Sigmoid colon (tissue), 7 donors: ENCODE measurements around the gene DPF3. TPM values are rescaled to one million over a fixed set of nuclear protein-coding genes. Genes with fewer than 3 reads are reported as not detected.

Experiments used
- DNase-seq: peaks from one replicate; pipeline ENCODE4 v3.0.0-alpha.2; 2019
- H3K27ac ChIP-seq, 4 donors: fragments of 200-600 bp; sonication (generic); one replicate each; pipeline ENCODE4 v1.5.1; 2016 to 2019; ENCODE audit warnings: mild to moderate bottlenecking in 1 of 4
- H3K27me3 ChIP-seq, 3 donors: fragments of 200-600 bp; sonication (generic); one replicate each; pipeline ENCODE4 v1.5.1; 2019; ENCODE audit warnings: mild to moderate bottlenecking in 1 of 3
- H3K36me3 ChIP-seq, 4 donors: fragments of 200-600 bp; sonication (generic); one replicate each; pipeline ENCODE4 v1.5.1; 2016 to 2019
- H3K4me1 ChIP-seq, 4 donors: fragments of 200-600 bp; sonication (generic); one replicate each; pipeline ENCODE4 v1.5.1; 2017 to 2019
- H3K4me3 ChIP-seq, 4 donors: fragments of 200-600 bp; sonication (generic); one replicate each; pipeline ENCODE4 v1.5.1; 2017 to 2019; ENCODE audit warnings: mild to moderate bottlenecking in 2 of 4, moderate library complexity in 1 of 4
- H3K9me3 ChIP-seq, 4 donors: fragments of 200-600 bp in 3 of 4; sonication (generic) in 3 of 4; one replicate each; pipeline versions ENCODE4 v1.5.1 to v1.6.1; 2013 to 2019
- EP300 ChIP-seq, 4 donors: sonication (generic); formaldehyde crosslinking; IDR thresholded peaks; one replicate each; pipeline ENCODE4 v1.6.1; 2017; ENCODE audit warnings: antibody characterized with exemption in 4 of 4
- POLR2A ChIP-seq, 2 donors: fragments of 450-650 bp; IDR thresholded peaks; one replicate each; pipeline ENCODE4 v1.6.1; 2016; ENCODE audit warnings: antibody characterized with exemption in 2 of 2, mild to moderate bottlenecking in 2 of 2, moderate library complexity in 2 of 2
- POLR2AphosphoS5 ChIP-seq, 4 donors: sonication (generic); formaldehyde crosslinking; IDR thresholded peaks; one replicate each; pipeline ENCODE4 v1.6.1; 2017; ENCODE audit warnings: antibody characterized with exemption in 4 of 4
- WGBS, 2 donors: extraction: QIAGEN DNeasy Blood & Tissue Kit; methylation state at CpG; one replicate each; pipeline ENCODE4 v1.1.7; 2013; 5-methylcytosine and 5-hydroxymethylcytosine counted together
- intact Hi-C: fragments of 100-400 bp; cut with DNase I; formaldehyde crosslinking; loops from one replicate; pipeline ENCODE4 v1.15.1; 2023
- polyA plus RNA-seq, 3 donors: library from polyadenylated mRNA; stranded (reverse); fragments of 200-250 nt; gene quantifications; one replicate each; pipeline ENCODE4 v1.2.3, GENCODE V29; 2013
- total RNA-seq, 4 donors: library from RNA; depleted of rRNA; stranded (reverse); fragments of >200 nt; gene quantifications; one replicate each; pipeline ENCODE4 v1.1.0, GENCODE V29; 2016
- TF ChIP-seq, protein P1 (sequence below), 4 experiments: fragments of 450-650 bp in 3 of 4; fragments of 200-600 bp in 1 of 4; IDR thresholded peaks; one replicate each; pipeline ENCODE4 v1.5.1; 2016 to 2019; ENCODE audit warnings: antibody characterized with exemption in 4 of 4, mild to moderate bottlenecking in 3 of 4, moderate library complexity in 2 of 4
- donor health status: healthy with polysubstance abuse.
- donor health status: Bipolar disorder and iron deficiency.
- donor health status: healthy.

Gene DPF3
- total and polyA plus RNA-seq, 7 donors: 0.28 to 4.5 (median 2.3) TPM

GRCh38 chr14:72737560-72737943 lies 156.3 kb downstream of the DPF3 start:
- Histone ChIP-seq H3K4me3 (no peak overlapping the region), H3K36me3 (no peaks in the 10 kb centered on the region), H3K27me3 (no peaks in the 10 kb centered on the region), H3K9me3 (no peaks in the 10 kb centered on the region), H3K27ac (no peak overlapping the region), H3K4me1 (no peaks in the 10 kb centered on the region)
- WGBS, 2 donors: 89 to 93% methylated on average over 6 of the region's 6 CpGs
- TF ChIP-seq POLR2A (IDR thresholded peaks at IDR 0.05) (no peak), EP300 (IDR thresholded peaks at IDR 0.05) (no peak)
- TF ChIP-seq, protein P1, sequence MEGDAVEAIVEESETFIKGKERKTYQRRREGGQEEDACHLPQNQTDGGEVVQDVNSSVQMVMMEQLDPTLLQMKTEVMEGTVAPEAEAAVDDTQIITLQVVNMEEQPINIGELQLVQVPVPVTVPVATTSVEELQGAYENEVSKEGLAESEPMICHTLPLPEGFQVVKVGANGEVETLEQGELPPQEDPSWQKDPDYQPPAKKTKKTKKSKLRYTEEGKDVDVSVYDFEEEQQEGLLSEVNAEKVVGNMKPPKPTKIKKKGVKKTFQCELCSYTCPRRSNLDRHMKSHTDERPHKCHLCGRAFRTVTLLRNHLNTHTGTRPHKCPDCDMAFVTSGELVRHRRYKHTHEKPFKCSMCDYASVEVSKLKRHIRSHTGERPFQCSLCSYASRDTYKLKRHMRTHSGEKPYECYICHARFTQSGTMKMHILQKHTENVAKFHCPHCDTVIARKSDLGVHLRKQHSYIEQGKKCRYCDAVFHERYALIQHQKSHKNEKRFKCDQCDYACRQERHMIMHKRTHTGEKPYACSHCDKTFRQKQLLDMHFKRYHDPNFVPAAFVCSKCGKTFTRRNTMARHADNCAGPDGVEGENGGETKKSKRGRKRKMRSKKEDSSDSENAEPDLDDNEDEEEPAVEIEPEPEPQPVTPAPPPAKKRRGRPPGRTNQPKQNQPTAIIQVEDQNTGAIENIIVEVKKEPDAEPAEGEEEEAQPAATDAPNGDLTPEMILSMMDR (IDR thresholded peaks at IDR 0.05): no peak
- DNase-seq: no peak
- intact Hi-C loops: no loop called here

GRCh38 chr14:72736786-72737559 lies 156.9 kb downstream of the DPF3 start:
- no peak for TF ChIP-seq EP300 (IDR thresholded peaks at IDR 0.05)
- no peak for TF ChIP-seq POLR2AphosphoS5 (IDR thresholded peaks at IDR 0.05)
- no peak for TF ChIP-seq POLR2A (IDR thresholded peaks at IDR 0.05)
- TF ChIP-seq, protein P1 (IDR thresholded peaks at IDR 0.05): no peak
- Histone ChIP-seq H3K9me3 (no peaks in the 10 kb centered on the region), H3K27me3 (no peaks in the 10 kb centered on the region), H3K4me1 (no peaks in the 10 kb centered on the region), H3K4me3 (no peak overlapping the region), H3K36me3 (no peaks in the 10 kb centered on the region), H3K27ac (no peak overlapping the region)
- WGBS, 2 donors: 84 to 86% methylated on average over 14 of the region's 14 CpGs
- no peak for DNase-seq
- intact Hi-C loops: no loop called here

DNA sequence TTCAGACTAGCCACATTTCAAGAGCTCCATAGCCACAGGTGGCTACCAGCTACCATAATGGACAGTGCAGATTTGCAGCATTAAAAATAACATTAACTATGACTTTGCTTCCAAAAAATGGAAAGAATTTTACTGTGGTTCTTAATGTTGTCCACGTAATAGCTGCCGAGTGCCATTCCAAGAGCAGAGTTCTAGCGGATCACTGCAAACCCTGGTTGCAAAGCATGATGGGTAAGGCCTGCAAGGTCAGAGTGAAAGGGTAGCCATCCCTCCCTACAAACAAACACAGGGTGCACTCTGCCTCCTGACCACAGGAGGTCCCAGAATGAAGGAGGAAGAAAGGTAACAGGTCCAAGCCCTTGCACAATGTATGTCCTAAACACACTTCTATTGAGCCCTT lies 157.6 kb downstream of the DPF3 start:
- no peaks in the 10 kb centered on the region for H3K9me3 ChIP-seq
- H3K4me3 ChIP-seq: no peak overlapping the region
- intact Hi-C loops: no loop called here
- DNase-seq: no peak
- no peaks in the 10 kb centered on the region for H3K36me3 ChIP-seq
- H3K27ac ChIP-seq: no peak overlapping the region
- H3K4me1 ChIP-seq: no peaks in the 10 kb centered on the region
- TF ChIP-seq POLR2AphosphoS5 (IDR thresholded peaks at IDR 0.05) (no peak), EP300 (IDR thresholded peaks at IDR 0.05) (no peak), POLR2A (IDR thresholded peaks at IDR 0.05) (no peak)
- TF ChIP-seq, protein P1 (IDR thresholded peaks at IDR 0.05): no peak
- no peaks in the 10 kb centered on the region for H3K27me3 ChIP-seq
- WGBS, 2 donors: 89 to 91% methylated on average over 3 of the region's 3 CpGs

DNA sequence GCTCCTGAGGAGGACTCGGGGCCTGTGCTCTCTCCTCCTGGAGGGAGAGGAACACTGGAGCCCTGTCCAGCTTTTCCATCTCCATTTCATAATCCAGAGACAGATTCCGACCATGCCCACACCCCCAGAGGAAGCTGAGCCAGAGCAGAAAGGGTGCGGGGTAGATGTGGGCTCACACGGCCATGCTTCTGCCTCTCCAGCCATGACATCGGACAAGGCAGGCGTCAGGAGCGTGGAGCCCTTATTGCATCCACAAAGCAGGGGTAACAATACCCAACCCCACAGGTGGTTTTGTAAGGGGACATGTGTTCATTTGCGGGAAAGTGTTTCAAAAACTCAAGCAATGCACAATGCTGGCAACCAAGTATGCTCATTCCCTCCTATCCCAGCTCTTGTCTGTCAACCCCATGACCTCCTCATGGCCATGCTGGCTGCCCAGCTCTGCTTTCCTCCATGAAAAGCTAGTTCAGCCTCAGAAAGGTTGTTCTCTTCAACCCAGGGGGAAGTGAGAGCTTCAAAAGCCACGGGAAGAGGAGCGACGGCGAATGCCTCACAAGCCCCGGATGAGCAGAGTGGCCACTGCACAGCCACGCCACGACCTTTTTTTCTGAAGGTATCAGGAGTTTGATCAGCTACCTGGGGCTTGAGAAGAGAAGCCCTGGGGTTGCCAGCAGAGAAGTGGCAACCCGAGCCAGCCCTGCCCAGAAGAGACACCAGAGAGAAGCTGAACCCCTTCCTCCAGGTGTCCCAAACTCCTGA lies 161.7 kb downstream of the DPF3 start:
- WGBS, 2 donors: 88% methylated on average over 16 of the region's 16 CpGs
- intact Hi-C loops: no loop called here

More for the DNA sequence above, 161.7 kb downstream of the DPF3 start:
- no peaks in the 10 kb centered on the region for H3K9me3 ChIP-seq
- H3K27me3 ChIP-seq: no peaks in the 10 kb centered on the region
- H3K27ac ChIP-seq: no peak overlapping the region
- no peak for DNase-seq
- TF ChIP-seq POLR2A (IDR thresholded peaks at IDR 0.05): no peak
- no peak for TF ChIP-seq EP300 (IDR thresholded peaks at IDR 0.05)
- TF ChIP-seq, protein P1 (IDR thresholded peaks at IDR 0.05): no peak
- TF ChIP-seq POLR2AphosphoS5 (IDR thresholded peaks at IDR 0.05): no peak
- no peaks in the 10 kb centered on the region for H3K36me3 ChIP-seq
- no peak overlapping the region for H3K4me3 ChIP-seq
- H3K4me1 ChIP-seq: no peaks in the 10 kb centered on the region
